ENCODE measurements around the gene REEP1.
A peak's percentile ranks its signal among the peaks of the same experiment; 100 is the strongest.

REEP1 gene

GRCh38 chr2:86366651-86367498, 29.4 kb upstream of the REEP1 start:
- no peak for DNase-seq (ENCODE audit: low read depth)
- TF ChIP-seq, protein P1, sequence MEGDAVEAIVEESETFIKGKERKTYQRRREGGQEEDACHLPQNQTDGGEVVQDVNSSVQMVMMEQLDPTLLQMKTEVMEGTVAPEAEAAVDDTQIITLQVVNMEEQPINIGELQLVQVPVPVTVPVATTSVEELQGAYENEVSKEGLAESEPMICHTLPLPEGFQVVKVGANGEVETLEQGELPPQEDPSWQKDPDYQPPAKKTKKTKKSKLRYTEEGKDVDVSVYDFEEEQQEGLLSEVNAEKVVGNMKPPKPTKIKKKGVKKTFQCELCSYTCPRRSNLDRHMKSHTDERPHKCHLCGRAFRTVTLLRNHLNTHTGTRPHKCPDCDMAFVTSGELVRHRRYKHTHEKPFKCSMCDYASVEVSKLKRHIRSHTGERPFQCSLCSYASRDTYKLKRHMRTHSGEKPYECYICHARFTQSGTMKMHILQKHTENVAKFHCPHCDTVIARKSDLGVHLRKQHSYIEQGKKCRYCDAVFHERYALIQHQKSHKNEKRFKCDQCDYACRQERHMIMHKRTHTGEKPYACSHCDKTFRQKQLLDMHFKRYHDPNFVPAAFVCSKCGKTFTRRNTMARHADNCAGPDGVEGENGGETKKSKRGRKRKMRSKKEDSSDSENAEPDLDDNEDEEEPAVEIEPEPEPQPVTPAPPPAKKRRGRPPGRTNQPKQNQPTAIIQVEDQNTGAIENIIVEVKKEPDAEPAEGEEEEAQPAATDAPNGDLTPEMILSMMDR (conservative IDR thresholded peaks at IDR 0.05; ENCODE audit: low read depth, low read length), result no peak
- no peak overlapping the region for H3K4me3 ChIP-seq (ENCODE audit: low read length)

DNA sequence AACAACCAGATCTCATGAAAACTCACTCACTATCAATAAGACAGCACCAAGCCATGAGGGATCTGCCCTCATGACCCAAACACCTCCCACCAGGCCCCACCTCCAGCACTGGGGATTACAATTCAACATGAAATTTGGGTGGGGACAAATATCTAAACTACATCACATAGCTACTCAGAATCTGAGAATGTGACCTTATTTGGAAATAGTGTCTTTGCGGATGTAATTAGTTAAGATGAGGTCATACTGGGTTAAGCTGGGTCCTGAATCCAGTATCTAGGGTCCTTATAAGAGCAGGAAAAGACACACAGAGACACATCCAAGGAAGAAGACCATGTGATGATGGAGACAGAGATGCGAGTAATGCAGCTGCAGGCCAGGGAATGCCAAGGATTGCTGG, 27.5 kb upstream of the REEP1 start:
- no peak for DNase-seq (ENCODE audit: low read depth)
- TF ChIP-seq, protein P1 (conservative IDR thresholded peaks at IDR 0.05; ENCODE audit: low read depth, low read length), result no peak
- no peak overlapping the region for H3K4me3 ChIP-seq (ENCODE audit: low read length)

- peak; percentile 55 for DNase-seq (ENCODE audit: low read depth)
- TF ChIP-seq, protein P1 (conservative IDR thresholded peaks at IDR 0.05; ENCODE audit: low read depth, low read length), result no peak
- H3K4me3 ChIP-seq (ENCODE audit: low read length), result no peak overlapping the region
Observed at GRCh38 chr2:86360776-86361175, 23.4 kb upstream of the REEP1 start.

DNA sequence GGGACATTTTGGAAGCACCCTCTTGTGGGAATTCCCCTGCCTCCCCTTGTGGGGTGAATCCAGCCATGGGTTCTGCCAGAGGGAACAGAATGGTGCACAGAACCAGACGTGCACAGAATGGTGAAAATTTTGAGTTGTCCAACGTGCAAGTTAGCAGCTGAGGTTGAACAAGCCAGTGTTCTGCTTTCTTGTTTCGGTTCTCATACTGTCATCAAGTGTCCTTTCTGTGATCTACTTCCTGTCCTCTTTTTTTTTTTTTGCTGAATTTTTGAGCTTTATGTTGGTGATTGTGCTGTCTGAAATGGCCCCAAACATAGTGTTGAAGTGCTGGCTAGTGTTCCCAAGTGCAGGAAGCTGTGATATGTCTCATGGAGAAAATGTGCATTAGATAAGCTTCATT, 21.5 kb upstream of the REEP1 start:
- DNase-seq (ENCODE audit: low read depth), result no peak
- TF ChIP-seq, protein P1 (conservative IDR thresholded peaks at IDR 0.05; ENCODE audit: low read depth, low read length), result no peak
- H3K4me3 ChIP-seq (ENCODE audit: low read length), result no peak overlapping the region

GRCh38 chr2:86357392-86357963, 20.1 kb upstream of the REEP1 start:
- H3K4me3 ChIP-seq (ENCODE audit: low read length), result no peak overlapping the region
- DNase-seq (ENCODE audit: low read depth), result no peak
- TF ChIP-seq, protein P1 (conservative IDR thresholded peaks at IDR 0.05; ENCODE audit: low read depth, low read length), result no peak

DNA sequence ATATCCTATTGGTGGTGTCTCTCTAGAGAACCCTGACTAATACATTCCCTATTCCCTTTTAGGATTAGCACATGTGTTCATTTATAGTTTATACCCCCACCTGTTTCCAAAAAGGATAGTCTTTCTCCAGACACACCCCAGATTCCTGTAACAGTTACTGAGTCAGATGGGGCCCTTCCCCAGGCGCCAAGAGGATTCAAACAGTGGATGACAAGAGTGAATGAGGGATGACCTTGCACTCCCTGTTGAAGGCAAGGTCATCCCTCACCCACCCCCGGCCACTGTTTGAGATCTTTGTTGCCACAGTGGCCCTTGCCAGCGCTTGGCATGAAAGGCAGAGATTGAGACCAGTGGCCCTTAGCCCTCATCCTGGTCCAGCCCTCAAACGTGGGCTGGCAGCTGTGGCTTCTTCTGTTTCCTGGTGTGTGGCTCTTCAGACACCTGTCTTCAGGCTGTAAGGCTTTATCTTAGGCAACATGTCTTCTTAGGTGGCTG, 15.3 kb upstream of the REEP1 start:
- TF ChIP-seq, protein P1 (conservative IDR thresholded peaks at IDR 0.05; ENCODE audit: low read depth, low read length), result no peak
- no peak for DNase-seq (ENCODE audit: low read depth)
- H3K4me3 ChIP-seq (ENCODE audit: low read length), result no peak overlapping the region

Measured in retinal pigment epithelial cell (primary cell).